A673 (cell line): Measurements from ENCODE around the gene MARVELD3. TPM values are rescaled to one million over a fixed set of nuclear protein-coding genes. Genes with fewer than 3 reads are reported as not detected.
A peak's percentile ranks its signal among the peaks of the same experiment; 100 is the strongest.

Experiments
- BruUV-seq: library from RNA; stranded (reverse); fragments of 400-500 nt; replicated peaks from 2 replicates; lab custom pipeline; 2021; lab: Mats Ljungman, UMichigan
- CTCF ChIA-PET: fragments of 300-600 bp; sonication (Branson Sonifier 250); formaldehyde crosslinking; loops from one replicate; lab custom pipeline; 2022; ENCODE audit warnings: antibody characterized with exemption; lab: Charles Lee
- POLR2A ChIA-PET: fragments of 300-600 bp; sonication (Branson Sonifier 250); formaldehyde crosslinking; loops from one replicate; lab custom pipeline; 2022; ENCODE audit warnings: antibody characterized with exemption; ENCODE audit not compliant: low non-redundant PET; lab: Charles Lee
- DNase-seq: peaks from one replicate; pipeline ENCODE4 v3.0.0-alpha.2; 2015; ENCODE audit warnings: low spot score
- H3K27ac ChIP-seq: fragments of 200-600 bp; sonication (generic); 2 replicates; pipeline ENCODE4 v1.5.1; 2016; ENCODE audit warnings: mixed run types, low read depth, mild to moderate bottlenecking, mixed read lengths, antibody characterized with exemption, low read length; ENCODE audit not compliant: poor library complexity, severe bottlenecking
- H3K27me3 ChIP-seq: fragments of 200-600 bp; sonication (generic); replicated peaks from 2 replicates; pipeline ENCODE4 v1.6.1; 2017; ENCODE audit warnings: mixed run types, low read depth, mild to moderate bottlenecking, mixed read lengths, antibody characterized with exemption, low read length; ENCODE audit not compliant: insufficient read depth, poor library complexity
- H3K36me3 ChIP-seq: fragments of 200-600 bp; sonication (generic); 2 replicates; pipeline ENCODE4 v1.6.1; 2016; ENCODE audit warnings: mixed run types, mild to moderate bottlenecking, mixed read lengths, antibody characterized with exemption, low read length; ENCODE audit not compliant: insufficient read depth, poor library complexity, severe bottlenecking
- H3K4me1 ChIP-seq: fragments of 200-600 bp; sonication (generic); 2 replicates; pipeline ENCODE4 v1.6.1; 2017; ENCODE audit warnings: mixed run types, mild to moderate bottlenecking, mixed read lengths, antibody characterized with exemption, low read length; ENCODE audit not compliant: insufficient read depth, poor library complexity, severe bottlenecking
- H3K4me3 ChIP-seq: fragments of 200-600 bp; sonication (generic); 2 replicates; pipeline ENCODE4 v1.5.1; 2016; ENCODE audit warnings: low read depth, mixed run types, mild to moderate bottlenecking, mixed read lengths, low read length; ENCODE audit not compliant: poor library complexity, severe bottlenecking
- H3K9me3 ChIP-seq: fragments of 200-600 bp; sonication (generic); 2 replicates; pipeline ENCODE4 v1.6.1; 2016; ENCODE audit warnings: mixed run types, low read depth, mild to moderate bottlenecking, mixed read lengths, antibody characterized with exemption, low read length; ENCODE audit not compliant: poor library complexity, severe bottlenecking
- EZH2 ChIP-seq: fragments of 200-600 bp; sonication (generic); IDR thresholded peaks from 2 replicates; pipeline ENCODE4 v1.6.1; 2017; ENCODE audit warnings: borderline replicate concordance, low read depth, mild to moderate bottlenecking, mixed read lengths, antibody characterized with exemption, low read length; ENCODE audit not compliant: poor library complexity, severe bottlenecking
- intact Hi-C: fragments of 100-400 bp; cut with micrococcal nuclease; formaldehyde crosslinking; loops from one replicate; pipeline ENCODE4 v1.10.0; 2022; ENCODE audit not compliant: unreplicated experiment
- total RNA-seq: library from RNA; stranded (reverse); gene quantifications from 2 replicates; pipeline ENCODE4 v1.2.3, GENCODE V29; 2021
- TF ChIP-seq, protein P1 (sequence below): fragments of 300-800, 200-600 bp; sonication (generic); conservative IDR thresholded peaks from 2 replicates; pipeline ENCODE4 v1.5.1; 2017; ENCODE audit warnings: low read depth, mild to moderate bottlenecking, antibody characterized with exemption, low read length, moderate library complexity, mixed read lengths

Gene MARVELD3
- total RNA-seq, 1 experiment from 2014 or later = 1.5 TPM

DNA sequence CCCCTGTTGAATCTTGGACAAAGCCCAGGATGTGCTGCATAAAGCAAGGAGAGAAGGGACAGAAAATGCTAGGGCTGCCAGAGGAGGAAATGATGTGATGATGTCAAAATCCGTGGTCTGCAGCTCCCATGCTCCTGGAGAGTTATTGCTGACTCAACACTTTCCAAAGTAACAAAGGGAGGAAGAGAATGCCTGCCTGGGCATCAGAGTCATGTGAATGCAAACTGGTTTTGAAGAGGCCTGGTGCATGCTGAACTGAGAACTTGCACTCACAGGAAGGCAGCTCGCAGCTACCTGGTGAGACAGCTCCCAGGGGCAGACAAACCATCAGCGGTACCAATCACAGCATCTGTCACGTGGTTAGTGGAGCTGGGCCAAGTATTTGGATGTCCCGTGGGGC, 2.8 kb downstream of the MARVELD3 start:
- H3K4me3 ChIP-seq = no peak overlapping the region
- peak overlapping the region; percentile 18 for H3K27ac ChIP-seq
- peaks cover 17% of the 10 kb centered on the region for H3K4me1 ChIP-seq
- ChIA-PET POLR2A (no interaction called here), CTCF (interaction anchor here (0.5 to 2.8 kb wide), 3 partner anchors 18 to 36 kb away, joined by 5 to 16 read pairs (median 7); no protein-coding TSS in a partner anchor)
- TF ChIP-seq, protein P1, sequence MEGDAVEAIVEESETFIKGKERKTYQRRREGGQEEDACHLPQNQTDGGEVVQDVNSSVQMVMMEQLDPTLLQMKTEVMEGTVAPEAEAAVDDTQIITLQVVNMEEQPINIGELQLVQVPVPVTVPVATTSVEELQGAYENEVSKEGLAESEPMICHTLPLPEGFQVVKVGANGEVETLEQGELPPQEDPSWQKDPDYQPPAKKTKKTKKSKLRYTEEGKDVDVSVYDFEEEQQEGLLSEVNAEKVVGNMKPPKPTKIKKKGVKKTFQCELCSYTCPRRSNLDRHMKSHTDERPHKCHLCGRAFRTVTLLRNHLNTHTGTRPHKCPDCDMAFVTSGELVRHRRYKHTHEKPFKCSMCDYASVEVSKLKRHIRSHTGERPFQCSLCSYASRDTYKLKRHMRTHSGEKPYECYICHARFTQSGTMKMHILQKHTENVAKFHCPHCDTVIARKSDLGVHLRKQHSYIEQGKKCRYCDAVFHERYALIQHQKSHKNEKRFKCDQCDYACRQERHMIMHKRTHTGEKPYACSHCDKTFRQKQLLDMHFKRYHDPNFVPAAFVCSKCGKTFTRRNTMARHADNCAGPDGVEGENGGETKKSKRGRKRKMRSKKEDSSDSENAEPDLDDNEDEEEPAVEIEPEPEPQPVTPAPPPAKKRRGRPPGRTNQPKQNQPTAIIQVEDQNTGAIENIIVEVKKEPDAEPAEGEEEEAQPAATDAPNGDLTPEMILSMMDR = no peak
- TF ChIP-seq EZH2 = no peak
- H3K36me3 ChIP-seq = no peaks in the 10 kb centered on the region
- BruUV-seq = no TSS peak
- no peaks in the 10 kb centered on the region for H3K27me3 ChIP-seq
- H3K9me3 ChIP-seq = no peaks in the 10 kb centered on the region
- intact Hi-C loops = no loop called here
- DNase-seq = peak; percentile 85

DNA sequence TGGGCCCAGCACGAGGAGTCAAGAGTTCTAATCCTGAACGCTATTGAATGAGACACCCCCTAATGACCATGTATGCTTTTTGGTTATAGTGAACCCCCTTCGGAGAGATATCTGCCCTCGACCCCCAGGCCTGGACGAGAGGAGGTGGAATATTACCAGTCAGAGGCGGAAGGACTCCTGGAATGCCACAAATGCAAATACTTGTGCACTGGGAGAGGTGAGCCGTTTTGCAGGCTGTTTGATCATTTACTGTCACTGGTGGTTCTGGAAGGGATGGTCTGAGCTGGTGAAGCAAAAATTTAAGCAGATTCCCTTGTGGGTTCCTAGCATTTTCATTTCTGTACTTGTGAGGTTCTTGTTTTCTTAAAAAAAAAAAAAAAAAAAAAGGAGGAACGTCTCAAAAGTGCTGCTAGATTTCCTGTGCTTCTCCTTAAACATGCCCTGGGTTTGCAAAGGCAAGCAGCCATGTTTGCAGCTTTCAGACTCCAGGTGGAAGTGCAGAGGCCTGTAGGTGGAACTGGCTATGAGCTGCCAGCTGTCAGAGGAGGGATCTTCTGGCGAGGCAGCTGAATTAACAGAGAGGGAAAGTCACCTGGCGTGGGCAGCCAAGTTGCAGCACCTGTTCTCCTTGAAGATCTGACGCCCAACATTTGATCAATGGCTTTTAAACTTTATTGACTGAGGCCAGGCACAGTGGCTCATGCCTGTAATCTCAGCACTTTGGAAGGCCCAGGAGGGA, 3.5 kb downstream of the MARVELD3 start:
- BruUV-seq = no TSS peak
- ChIA-PET POLR2A (no interaction called here), CTCF (interaction anchor here (0.5 to 2.8 kb wide), 4 partner anchors 18 to 37 kb away, joined by 4 to 16 read pairs (median 6); no protein-coding TSS in a partner anchor)
- DNase-seq = no peak
- Histone ChIP-seq H3K4me1 (peaks cover 17% of the 10 kb centered on the region), H3K36me3 (no peaks in the 10 kb centered on the region), H3K4me3 (no peak overlapping the region), H3K27ac (peak overlapping the region; percentile 18), H3K27me3 (no peaks in the 10 kb centered on the region), H3K9me3 (no peaks in the 10 kb centered on the region)
- no peak for TF ChIP-seq EZH2
- TF ChIP-seq, protein P1 = no peak
- intact Hi-C loops = no loop called here

DNA sequence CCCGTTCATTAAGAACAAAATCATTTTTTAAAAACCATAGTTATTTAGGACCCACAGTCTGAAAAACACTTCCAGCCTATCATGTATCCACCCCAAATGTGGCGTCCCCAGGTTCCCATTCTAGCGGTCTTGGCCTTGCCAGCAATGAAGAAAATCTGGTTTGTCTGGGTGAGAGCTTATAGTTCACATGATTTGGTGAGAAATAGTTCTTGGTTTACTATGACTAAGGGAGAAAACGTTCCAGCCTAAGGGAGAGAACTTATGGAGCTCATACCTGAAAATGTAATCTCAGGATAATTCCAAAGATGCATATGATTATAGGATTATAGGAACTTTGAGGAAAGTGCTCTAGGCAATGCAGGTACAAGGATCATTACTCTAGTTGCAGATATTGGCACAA, 4.8 kb downstream of the MARVELD3 start:
- no peaks in the 10 kb centered on the region for H3K36me3 ChIP-seq
- TF ChIP-seq, protein P1 = no peak
- no peak for TF ChIP-seq EZH2
- no peak overlapping the region for H3K4me3 ChIP-seq
- H3K4me1 ChIP-seq = peaks cover 17% of the 10 kb centered on the region
- ChIA-PET CTCF (no interaction called here), POLR2A (no interaction called here)
- intact Hi-C loops = no loop called here
- no peaks in the 10 kb centered on the region for H3K9me3 ChIP-seq
- no TSS peak for BruUV-seq
- DNase-seq = no peak
- H3K27ac ChIP-seq = no peak overlapping the region
- no peaks in the 10 kb centered on the region for H3K27me3 ChIP-seq
